Lower leg skin (tissue), 3 donors: ENCODE data around the gene PPP1R15A.

Experiments
- POLR2A ChIP-seq, 2 donors: fragments of 450-650 bp; IDR thresholded peaks; one replicate each; pipeline ENCODE4 v1.6.1; 2016 to 2017; ENCODE audit warnings: antibody characterized with exemption in 2 of 2, mild to moderate bottlenecking in 1 of 2, moderate library complexity in 1 of 2
- TF ChIP-seq, protein P1 (sequence below), 3 donors: fragments of 450-650 bp; IDR thresholded peaks; one replicate each; pipeline ENCODE4 v1.5.1; 2016; ENCODE audit warnings: antibody characterized with exemption in 3 of 3, mild to moderate bottlenecking in 3 of 3, moderate library complexity in 2 of 3

DNA sequence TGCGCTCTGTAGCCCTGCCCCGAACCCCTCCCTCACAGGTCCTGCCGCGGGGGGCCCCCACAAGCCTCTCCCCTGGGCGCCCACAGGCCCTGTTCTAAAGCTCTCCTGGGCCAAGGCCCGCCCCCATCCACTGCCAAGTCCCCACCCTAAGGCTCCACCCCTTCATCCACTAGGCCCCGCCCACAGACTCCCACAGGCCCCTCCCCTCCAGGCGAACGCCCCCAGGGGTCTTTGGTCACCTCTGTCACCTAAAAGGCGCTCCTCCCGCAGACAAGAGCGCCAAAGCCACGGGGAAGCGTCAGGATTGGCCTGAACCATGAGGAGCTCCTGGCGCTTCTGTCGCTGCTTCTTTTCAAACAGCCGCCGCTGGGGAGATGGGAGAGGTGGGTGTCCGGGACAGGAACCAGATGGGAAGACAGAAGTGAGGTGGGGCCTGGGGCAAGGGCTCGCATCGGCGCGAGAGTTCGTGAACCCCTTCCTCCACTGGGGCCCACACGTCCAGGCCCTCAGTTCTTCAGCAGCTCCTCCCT is 24.0 kb downstream of the PPP1R15A start:
- TF ChIP-seq, protein P1, sequence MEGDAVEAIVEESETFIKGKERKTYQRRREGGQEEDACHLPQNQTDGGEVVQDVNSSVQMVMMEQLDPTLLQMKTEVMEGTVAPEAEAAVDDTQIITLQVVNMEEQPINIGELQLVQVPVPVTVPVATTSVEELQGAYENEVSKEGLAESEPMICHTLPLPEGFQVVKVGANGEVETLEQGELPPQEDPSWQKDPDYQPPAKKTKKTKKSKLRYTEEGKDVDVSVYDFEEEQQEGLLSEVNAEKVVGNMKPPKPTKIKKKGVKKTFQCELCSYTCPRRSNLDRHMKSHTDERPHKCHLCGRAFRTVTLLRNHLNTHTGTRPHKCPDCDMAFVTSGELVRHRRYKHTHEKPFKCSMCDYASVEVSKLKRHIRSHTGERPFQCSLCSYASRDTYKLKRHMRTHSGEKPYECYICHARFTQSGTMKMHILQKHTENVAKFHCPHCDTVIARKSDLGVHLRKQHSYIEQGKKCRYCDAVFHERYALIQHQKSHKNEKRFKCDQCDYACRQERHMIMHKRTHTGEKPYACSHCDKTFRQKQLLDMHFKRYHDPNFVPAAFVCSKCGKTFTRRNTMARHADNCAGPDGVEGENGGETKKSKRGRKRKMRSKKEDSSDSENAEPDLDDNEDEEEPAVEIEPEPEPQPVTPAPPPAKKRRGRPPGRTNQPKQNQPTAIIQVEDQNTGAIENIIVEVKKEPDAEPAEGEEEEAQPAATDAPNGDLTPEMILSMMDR (IDR thresholded peaks at IDR 0.05) = no peak
- no peak for TF ChIP-seq POLR2A (IDR thresholded peaks at IDR 0.05)
